HEK293 (cell line): Measurements from ENCODE around the gene CNPY2.
A peak's percentile ranks its signal among the peaks of the same experiment; 100 is the strongest.

Source experiments
- BCL11B ChIP-seq: fragments of 450-650 bp; formaldehyde crosslinking; IDR thresholded peaks from 2 replicates; pipeline ENCODE4 v1.5.1; 2016; ENCODE audit warnings: low read depth, missing biosample characterization, missing genetic modification characterization
- GLIS1 ChIP-seq: fragments of 450-650 bp; formaldehyde crosslinking; IDR thresholded peaks from 2 replicates; pipeline ENCODE4 v1.5.1; 2016; ENCODE audit warnings: missing biosample characterization, missing genetic modification characterization
- GLIS2 ChIP-seq: fragments of 450-650 bp; formaldehyde crosslinking; IDR thresholded peaks from 2 replicates; pipeline ENCODE4 v1.5.1; 2016; ENCODE audit warnings: missing biosample characterization, missing genetic modification characterization
- KLF9 ChIP-seq: fragments of 450-650 bp; formaldehyde crosslinking; IDR thresholded peaks from 2 replicates; pipeline ENCODE4 v1.5.1; 2016; ENCODE audit warnings: missing biosample characterization, missing genetic modification characterization, low read depth
- PRDM4 ChIP-seq: fragments of 450-650 bp; formaldehyde crosslinking; IDR thresholded peaks from 2 replicates; pipeline ENCODE4 v1.5.1; 2017; ENCODE audit warnings: missing biosample characterization, missing genetic modification characterization
- SALL2 ChIP-seq: fragments of 450-650 bp; formaldehyde crosslinking; IDR thresholded peaks from 2 replicates; pipeline ENCODE4 v1.5.0; 2017; ENCODE audit warnings: missing biosample characterization, mild to moderate bottlenecking, missing genetic modification characterization, borderline replicate concordance
- SCRT2 ChIP-seq: fragments of 450-650 bp; formaldehyde crosslinking; IDR thresholded peaks from 2 replicates; pipeline ENCODE4 v1.5.1; 2016; ENCODE audit warnings: missing biosample characterization, missing genetic modification characterization
- WT1 ChIP-seq: fragments of 450-650 bp; formaldehyde crosslinking; IDR thresholded peaks from 2 replicates; pipeline ENCODE4 v1.5.1; 2016; ENCODE audit warnings: missing biosample characterization, missing genetic modification characterization
- ZBTB11 ChIP-seq: fragments of 450-650 bp; formaldehyde crosslinking; conservative IDR thresholded peaks from 2 replicates; pipeline ENCODE4 v1.5.1; 2016; ENCODE audit warnings: low read depth, missing biosample characterization, missing genetic modification characterization
- ZBTB21 ChIP-seq: fragments of 450-650 bp; formaldehyde crosslinking; IDR thresholded peaks from 2 replicates; pipeline ENCODE4 v1.5.1; 2017; ENCODE audit warnings: missing biosample characterization, missing genetic modification characterization
- ZFP41 ChIP-seq: fragments of 450-650 bp; formaldehyde crosslinking; IDR thresholded peaks from 2 replicates; pipeline ENCODE4 v1.5.1; 2016; ENCODE audit warnings: missing biosample characterization, missing genetic modification characterization, borderline replicate concordance
- ZNF133 ChIP-seq: fragments of 450-650 bp; formaldehyde crosslinking; IDR thresholded peaks from 2 replicates; pipeline ENCODE4 v1.5.1; 2016; ENCODE audit warnings: missing biosample characterization, missing genetic modification characterization
- ZNF138 ChIP-seq: fragments of 450-650 bp; formaldehyde crosslinking; IDR thresholded peaks from 2 replicates; pipeline ENCODE4 v1.5.1; 2016; ENCODE audit warnings: missing biosample characterization, missing genetic modification characterization, borderline replicate concordance
- ZNF184 ChIP-seq: fragments of 450-650 bp; IDR thresholded peaks from 2 replicates; pipeline ENCODE4 v1.5.1; 2018; ENCODE audit warnings: missing biosample characterization, mild to moderate bottlenecking, missing genetic modification characterization
- ZNF274 ChIP-seq, 2 experiments: fragments of 200-500 bp in 1 of 2; fragments of 450-650 bp in 1 of 2; sonication (Bioruptor generic) in 1 of 2; formaldehyde crosslinking in 1 of 2; IDR thresholded peaks; 2 replicates each; pipeline versions ENCODE4 v1.5.1 to v1.6.1; 2014 to 2016; ENCODE audit warnings: borderline replicate concordance in 1 of 2, inconsistent platforms in 1 of 2, low read length in 1 of 2, missing biosample characterization in 1 of 2, missing genetic modification characterization in 1 of 2
- ZNF391 ChIP-seq: fragments of 450-650 bp; formaldehyde crosslinking; IDR thresholded peaks from 2 replicates; pipeline ENCODE4 v1.5.1; 2016; ENCODE audit warnings: low read depth, missing biosample characterization, missing genetic modification characterization, borderline replicate concordance
- ZNF423 ChIP-seq: fragments of 450-650 bp; formaldehyde crosslinking; IDR thresholded peaks from 2 replicates; pipeline ENCODE4 v1.5.1; 2016; ENCODE audit warnings: missing biosample characterization, missing genetic modification characterization
- ZNF548 ChIP-seq: fragments of 450-650 bp; formaldehyde crosslinking; IDR thresholded peaks from 2 replicates; pipeline ENCODE4 v1.5.1; 2016; ENCODE audit warnings: missing biosample characterization, missing genetic modification characterization
- ZNF555 ChIP-seq: fragments of 450-650 bp; formaldehyde crosslinking; conservative IDR thresholded peaks from 2 replicates; pipeline ENCODE4 v1.5.1; 2017; ENCODE audit warnings: missing biosample characterization, mild to moderate bottlenecking, missing genetic modification characterization, inconsistent platforms
- ZNF585B ChIP-seq: fragments of 450-650 bp; formaldehyde crosslinking; IDR thresholded peaks from 2 replicates; pipeline ENCODE4 v1.5.1; 2016; ENCODE audit warnings: missing biosample characterization, missing genetic modification characterization
- ZNF623 ChIP-seq: fragments of 450-650 bp; formaldehyde crosslinking; IDR thresholded peaks from 2 replicates; pipeline ENCODE4 v1.5.1; 2016; ENCODE audit warnings: missing biosample characterization, missing genetic modification characterization
- ZNF626 ChIP-seq: fragments of 450-650 bp; sonication (Bioruptor Pico); formaldehyde crosslinking; IDR thresholded peaks from 2 replicates; pipeline ENCODE4 v1.5.1; 2018; ENCODE audit warnings: missing biosample characterization, missing genetic modification characterization, inconsistent platforms
- ZNF645 ChIP-seq: fragments of 450-650 bp; formaldehyde crosslinking; IDR thresholded peaks from 2 replicates; pipeline ENCODE4; 2016; ENCODE audit warnings: missing biosample characterization, missing genetic modification characterization
- ZNF837 ChIP-seq: fragments of 450-650 bp; formaldehyde crosslinking; IDR thresholded peaks from 2 replicates; pipeline ENCODE4 v1.5.1; 2016; ENCODE audit warnings: missing biosample characterization, missing genetic modification characterization
- TF ChIP-seq, protein P1 (sequence below): fragments of 450-650 bp; IDR thresholded peaks from 2 replicates; pipeline ENCODE4 v1.5.1; 2018; ENCODE audit warnings: missing biosample characterization, missing genetic modification characterization
- TF ChIP-seq, protein P2 (sequence below): fragments of 450-650 bp; formaldehyde crosslinking; IDR thresholded peaks from 2 replicates; pipeline ENCODE4 v1.5.1; 2016; ENCODE audit warnings: missing biosample characterization, missing genetic modification characterization
- TF ChIP-seq, protein P3 (sequence below): fragments of 450-650 bp; formaldehyde crosslinking; IDR thresholded peaks from 2 replicates; pipeline ENCODE4 v1.5.1; 2017; ENCODE audit warnings: missing biosample characterization, missing genetic modification characterization

Gene CNPY2

GRCh38 chr12:56315622-56316473 is at the start of gene CNPY2 (continued):
- TF ChIP-seq ZNF555 (tag by site-specific recombination) (no peak), ZBTB21 (0 out of 2 replicates have a peak, but pooled peaks have one; percentile 47), GLIS1 (tag by site-specific recombination) (peak; percentile 41; the same call in 1 of the 2 replicates), KLF9 (0 out of 2 replicates have a peak, but pooled peaks have one; percentile 41), ZNF184 (no peak), ZBTB11 (tag by site-specific recombination) (peak; percentile 94), ZNF391 (tag by site-specific recombination) (0 out of 2 replicates have a peak, but pooled peaks have one; percentile 12), ZNF138 (tag by site-specific recombination) (no peak), ZNF585B (tag by site-specific recombination) (no peak), ZNF274 (IDR thresholded peaks at IDR 0.05; ENCODE audit: low read length) (no peak), ZNF274 (tag by site-specific recombination; IDR thresholded peaks at IDR 0.05; ENCODE audit: borderline replicate concordance) (no peak), ZNF837 (tag by site-specific recombination) (no peak), ZNF626 (tag by site-specific recombination) (no peak), BCL11B (peak; percentile 65; the same call in 1 of the 2 replicates), PRDM4 (tag by site-specific recombination) (peak; percentile 12; the same call in 1 of the 2 replicates), SCRT2 (tag by site-specific recombination) (no peak), GLIS2 (tag by site-specific recombination) (peak; percentile 48), ZFP41 (no peak), ZNF133 (no peak), ZNF423 (tag by site-specific recombination) (no peak), SALL2 (tag by site-specific recombination) (no peak), WT1 (tag by site-specific recombination) (0 out of 2 replicates have a peak, but pooled peaks have one; percentile 40), ZNF548 (tag by site-specific recombination) (no peak), ZNF623 (tag by site-specific recombination) (no peak), ZNF645 (tag by site-specific recombination) (no peak)
- TF ChIP-seq, protein P1, sequence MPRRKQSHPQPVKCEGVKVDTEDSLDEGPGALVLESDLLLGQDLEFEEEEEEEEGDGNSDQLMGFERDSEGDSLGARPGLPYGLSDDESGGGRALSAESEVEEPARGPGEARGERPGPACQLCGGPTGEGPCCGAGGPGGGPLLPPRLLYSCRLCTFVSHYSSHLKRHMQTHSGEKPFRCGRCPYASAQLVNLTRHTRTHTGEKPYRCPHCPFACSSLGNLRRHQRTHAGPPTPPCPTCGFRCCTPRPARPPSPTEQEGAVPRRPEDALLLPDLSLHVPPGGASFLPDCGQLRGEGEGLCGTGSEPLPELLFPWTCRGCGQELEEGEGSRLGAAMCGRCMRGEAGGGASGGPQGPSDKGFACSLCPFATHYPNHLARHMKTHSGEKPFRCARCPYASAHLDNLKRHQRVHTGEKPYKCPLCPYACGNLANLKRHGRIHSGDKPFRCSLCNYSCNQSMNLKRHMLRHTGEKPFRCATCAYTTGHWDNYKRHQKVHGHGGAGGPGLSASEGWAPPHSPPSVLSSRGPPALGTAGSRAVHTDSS (tag by site-specific recombination), result no peak
- TF ChIP-seq, protein P2, sequence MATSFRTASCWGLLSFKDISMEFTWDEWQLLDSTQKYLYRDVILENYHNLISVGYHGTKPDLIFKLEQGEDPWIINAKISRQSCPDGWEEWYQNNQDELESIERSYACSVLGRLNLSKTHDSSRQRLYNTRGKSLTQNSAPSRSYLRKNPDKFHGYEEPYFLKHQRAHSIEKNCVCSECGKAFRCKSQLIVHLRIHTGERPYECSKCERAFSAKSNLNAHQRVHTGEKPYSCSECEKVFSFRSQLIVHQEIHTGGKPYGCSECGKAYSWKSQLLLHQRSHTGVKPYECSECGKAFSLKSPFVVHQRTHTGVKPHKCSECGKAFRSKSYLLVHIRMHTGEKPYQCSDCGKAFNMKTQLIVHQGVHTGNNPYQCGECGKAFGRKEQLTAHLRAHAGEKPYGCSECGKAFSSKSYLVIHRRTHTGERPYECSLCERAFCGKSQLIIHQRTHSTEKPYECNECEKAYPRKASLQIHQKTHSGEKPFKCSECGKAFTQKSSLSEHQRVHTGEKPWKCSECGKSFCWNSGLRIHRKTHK (tag by site-specific recombination), result no peak
- TF ChIP-seq, protein P3, sequence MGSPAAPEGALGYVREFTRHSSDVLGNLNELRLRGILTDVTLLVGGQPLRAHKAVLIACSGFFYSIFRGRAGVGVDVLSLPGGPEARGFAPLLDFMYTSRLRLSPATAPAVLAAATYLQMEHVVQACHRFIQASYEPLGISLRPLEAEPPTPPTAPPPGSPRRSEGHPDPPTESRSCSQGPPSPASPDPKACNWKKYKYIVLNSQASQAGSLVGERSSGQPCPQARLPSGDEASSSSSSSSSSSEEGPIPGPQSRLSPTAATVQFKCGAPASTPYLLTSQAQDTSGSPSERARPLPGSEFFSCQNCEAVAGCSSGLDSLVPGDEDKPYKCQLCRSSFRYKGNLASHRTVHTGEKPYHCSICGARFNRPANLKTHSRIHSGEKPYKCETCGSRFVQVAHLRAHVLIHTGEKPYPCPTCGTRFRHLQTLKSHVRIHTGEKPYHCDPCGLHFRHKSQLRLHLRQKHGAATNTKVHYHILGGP (tag by site-specific recombination), result no peak
